Prostate gland (tissue), 2 donors: ENCODE results near the gene TPO.

Experiments
- POLR2A ChIP-seq: fragments of 450-650 bp; IDR thresholded peaks from one replicate; pipeline ENCODE4 v1.6.1; 2016; ENCODE audit warnings: antibody characterized with exemption, mild to moderate bottlenecking
- TF ChIP-seq, protein P1 (sequence below), 4 experiments: fragments of 200-600 bp in 2 of 4; fragments of 450-650 bp in 2 of 4; sonication (generic) in 2 of 4; IDR thresholded peaks; 1 replicate in 3 of 4; 2 replicates in 1 of 4; pipeline ENCODE4 v1.5.1; 2016 to 2019; ENCODE audit warnings: antibody characterized with exemption in 4 of 4, mild to moderate bottlenecking in 2 of 4, moderate library complexity in 2 of 4

DNA sequence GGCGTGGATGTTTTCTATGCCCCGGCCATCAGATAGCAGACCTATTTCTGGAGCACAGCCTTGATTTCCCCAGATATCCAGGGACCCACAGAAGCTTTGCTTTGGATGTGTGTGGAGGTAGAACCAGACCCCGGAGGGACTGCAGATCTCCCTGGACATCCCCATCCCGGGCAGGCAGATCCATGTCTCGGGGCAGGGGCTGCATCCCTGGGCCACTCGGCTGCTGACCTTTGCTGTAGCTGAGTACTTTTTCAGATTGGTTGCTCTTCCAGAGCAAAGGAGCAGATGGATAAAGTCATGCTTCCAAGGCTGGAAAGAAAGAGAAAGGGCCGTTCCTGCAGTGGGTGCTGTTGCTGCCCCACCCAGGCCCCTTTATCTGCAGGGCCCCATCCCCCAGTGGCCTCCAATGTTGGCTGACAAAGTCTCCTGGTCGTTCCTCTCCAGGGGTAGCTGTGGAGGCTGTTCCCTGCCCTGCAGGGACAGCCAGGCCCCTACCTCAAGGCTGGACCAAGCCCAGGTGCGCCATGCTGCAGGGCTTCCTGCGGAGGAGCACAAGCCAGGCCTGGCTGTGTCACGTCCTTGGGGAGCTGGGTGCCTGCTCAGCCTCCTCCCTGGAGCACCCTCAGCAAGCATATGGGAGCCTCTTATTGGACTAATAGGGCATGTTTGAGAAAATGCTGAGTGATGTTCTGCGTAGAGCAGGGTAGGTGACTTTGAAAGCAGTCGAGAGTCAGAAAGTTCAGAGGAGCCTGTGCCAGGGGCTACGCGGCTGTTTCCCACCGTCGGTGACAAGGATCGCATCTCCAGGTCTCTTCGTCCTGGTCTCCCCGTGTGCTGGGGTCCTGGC, 68.4 kb downstream of the TPO start:
- TF ChIP-seq, protein P1, sequence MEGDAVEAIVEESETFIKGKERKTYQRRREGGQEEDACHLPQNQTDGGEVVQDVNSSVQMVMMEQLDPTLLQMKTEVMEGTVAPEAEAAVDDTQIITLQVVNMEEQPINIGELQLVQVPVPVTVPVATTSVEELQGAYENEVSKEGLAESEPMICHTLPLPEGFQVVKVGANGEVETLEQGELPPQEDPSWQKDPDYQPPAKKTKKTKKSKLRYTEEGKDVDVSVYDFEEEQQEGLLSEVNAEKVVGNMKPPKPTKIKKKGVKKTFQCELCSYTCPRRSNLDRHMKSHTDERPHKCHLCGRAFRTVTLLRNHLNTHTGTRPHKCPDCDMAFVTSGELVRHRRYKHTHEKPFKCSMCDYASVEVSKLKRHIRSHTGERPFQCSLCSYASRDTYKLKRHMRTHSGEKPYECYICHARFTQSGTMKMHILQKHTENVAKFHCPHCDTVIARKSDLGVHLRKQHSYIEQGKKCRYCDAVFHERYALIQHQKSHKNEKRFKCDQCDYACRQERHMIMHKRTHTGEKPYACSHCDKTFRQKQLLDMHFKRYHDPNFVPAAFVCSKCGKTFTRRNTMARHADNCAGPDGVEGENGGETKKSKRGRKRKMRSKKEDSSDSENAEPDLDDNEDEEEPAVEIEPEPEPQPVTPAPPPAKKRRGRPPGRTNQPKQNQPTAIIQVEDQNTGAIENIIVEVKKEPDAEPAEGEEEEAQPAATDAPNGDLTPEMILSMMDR (IDR thresholded peaks at IDR 0.05): no peak
- no peak for TF ChIP-seq POLR2A
